OCI-LY7 (cell line): ENCODE measurements around the gene MLANA.
"Not testable (repeated sequence)": the region's sequence is repeated elsewhere in the genome, so short reads cannot be mapped to it uniquely, and the experiment has no call there.

Source experiments
- EZH2phosphoT487 ChIP-seq: fragments of 200-600 bp; sonication (generic); IDR thresholded peaks from 2 replicates; pipeline ENCODE4 v1.6.1; 2018; ENCODE audit warnings: low read depth, borderline replicate concordance, mild to moderate bottlenecking, mixed run types, antibody characterized with exemption, low read length, moderate library complexity, mixed read lengths
- TF ChIP-seq, protein P1 (sequence below): fragments of 200-600 bp; sonication (generic); conservative IDR thresholded peaks from 2 replicates; pipeline ENCODE4 v1.5.1; 2014; ENCODE audit warnings: mild to moderate bottlenecking, antibody characterized with exemption, low read length, moderate library complexity, mixed read lengths

DNA sequence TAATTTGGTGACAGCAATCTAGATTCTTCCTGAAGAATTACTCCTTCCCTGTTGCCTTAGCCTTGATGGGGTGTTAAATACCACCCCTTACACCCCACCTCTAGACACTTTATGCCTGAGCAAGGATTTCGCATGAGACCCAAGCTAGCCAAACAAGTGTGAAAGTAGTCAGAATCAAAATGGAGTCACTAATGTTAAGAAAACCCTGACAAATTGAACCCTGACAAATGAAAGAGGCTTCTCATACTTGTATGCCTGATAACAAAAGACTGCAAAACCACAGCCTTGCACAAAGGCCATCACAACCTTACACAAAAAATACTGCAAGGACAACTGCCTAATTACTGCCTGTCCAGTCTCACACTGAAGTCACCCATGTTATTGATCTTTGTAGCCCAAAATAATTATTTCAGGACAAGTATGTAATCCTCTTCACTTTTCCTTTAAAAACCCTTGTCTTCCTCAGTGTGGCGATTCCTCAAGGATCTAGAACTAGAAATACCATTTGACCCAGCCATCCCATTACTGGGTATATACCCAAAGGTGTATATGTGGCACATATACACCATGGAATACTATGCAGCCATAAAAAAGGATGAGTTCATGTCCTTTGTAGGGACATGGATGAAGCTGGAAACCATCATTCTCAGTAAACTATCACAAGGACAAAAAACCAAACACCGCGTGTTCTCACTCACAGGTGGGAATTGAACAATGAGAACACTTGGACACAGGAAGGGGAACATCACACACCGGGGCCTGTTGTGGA is 8.3 kb upstream of the MLANA start:
- TF ChIP-seq, protein P1, sequence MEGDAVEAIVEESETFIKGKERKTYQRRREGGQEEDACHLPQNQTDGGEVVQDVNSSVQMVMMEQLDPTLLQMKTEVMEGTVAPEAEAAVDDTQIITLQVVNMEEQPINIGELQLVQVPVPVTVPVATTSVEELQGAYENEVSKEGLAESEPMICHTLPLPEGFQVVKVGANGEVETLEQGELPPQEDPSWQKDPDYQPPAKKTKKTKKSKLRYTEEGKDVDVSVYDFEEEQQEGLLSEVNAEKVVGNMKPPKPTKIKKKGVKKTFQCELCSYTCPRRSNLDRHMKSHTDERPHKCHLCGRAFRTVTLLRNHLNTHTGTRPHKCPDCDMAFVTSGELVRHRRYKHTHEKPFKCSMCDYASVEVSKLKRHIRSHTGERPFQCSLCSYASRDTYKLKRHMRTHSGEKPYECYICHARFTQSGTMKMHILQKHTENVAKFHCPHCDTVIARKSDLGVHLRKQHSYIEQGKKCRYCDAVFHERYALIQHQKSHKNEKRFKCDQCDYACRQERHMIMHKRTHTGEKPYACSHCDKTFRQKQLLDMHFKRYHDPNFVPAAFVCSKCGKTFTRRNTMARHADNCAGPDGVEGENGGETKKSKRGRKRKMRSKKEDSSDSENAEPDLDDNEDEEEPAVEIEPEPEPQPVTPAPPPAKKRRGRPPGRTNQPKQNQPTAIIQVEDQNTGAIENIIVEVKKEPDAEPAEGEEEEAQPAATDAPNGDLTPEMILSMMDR = not testable (repeated sequence)
- TF ChIP-seq EZH2phosphoT487 = not testable (repeated sequence)
